ENCODE measurements around the gene PLET1.
A peak's percentile ranks its signal among the peaks of the same experiment; 100 is the strongest.
"Not testable (repeated sequence)": the region's sequence is repeated elsewhere in the genome, so short reads cannot be mapped to it uniquely, and the experiment has no call there.

PLET1 gene

GRCh38 chr11:112223754-112224532 lies 36.7 kb downstream of the PLET1 start:
- DNase-seq (ENCODE audit: insufficient read length, low spot score) (no peak), FAIRE-seq (no peak)
- TF ChIP-seq POLR2A (IDR thresholded peaks at IDR 0.05; ENCODE audit: low read depth, low read length) = no peak

GRCh38 chr11:112223121-112223520 lies 37.5 kb downstream of the PLET1 start:
- DNase-seq (ENCODE audit: insufficient read length, low spot score) (no peak), FAIRE-seq (no peak)
- TF ChIP-seq POLR2A (IDR thresholded peaks at IDR 0.05; ENCODE audit: low read depth, low read length) = no peak

GRCh38 chr11:112222303-112222702 lies 38.4 kb downstream of the PLET1 start:
- DNase-seq (ENCODE audit: insufficient read length, low spot score) = no peak
- no peak for TF ChIP-seq POLR2A (IDR thresholded peaks at IDR 0.05; ENCODE audit: low read depth, low read length)
- no peak for FAIRE-seq

GRCh38 chr11:112221274-112221835 lies 39.3 kb downstream of the PLET1 start:
- FAIRE-seq (no peak), DNase-seq (ENCODE audit: insufficient read length, low spot score) (no peak)
- no peak for TF ChIP-seq POLR2A (IDR thresholded peaks at IDR 0.05; ENCODE audit: low read depth, low read length)

GRCh38 chr11:112219476-112220232 lies 41.0 kb downstream of the PLET1 start:
- DNase-seq (ENCODE audit: insufficient read length, low spot score) (peak; percentile 33), FAIRE-seq (peak; percentile 43)
- TF ChIP-seq POLR2A (IDR thresholded peaks at IDR 0.05; ENCODE audit: low read depth, low read length) = no peak

- DNase-seq (ENCODE audit: insufficient read length, low spot score) (no peak), FAIRE-seq (no peak)
- no peak for TF ChIP-seq POLR2A (IDR thresholded peaks at IDR 0.05; ENCODE audit: low read depth, low read length)
Measured at GRCh38 chr11:112216561-112217105, 44.0 kb downstream of the PLET1 start.

- no peak for TF ChIP-seq POLR2A (IDR thresholded peaks at IDR 0.05; ENCODE audit: low read depth, low read length)
- DNase-seq (ENCODE audit: insufficient read length, low spot score) (no peak), FAIRE-seq (no peak)
Measured at GRCh38 chr11:112215621-112216020, 45.0 kb downstream of the PLET1 start.

GRCh38 chr11:112213753-112214152 lies 46.9 kb downstream of the PLET1 start:
- DNase-seq (ENCODE audit: insufficient read length, low spot score) (no peak), FAIRE-seq (no peak)
- no peak for TF ChIP-seq POLR2A (IDR thresholded peaks at IDR 0.05; ENCODE audit: low read depth, low read length)

- DNase-seq (ENCODE audit: insufficient read length, low spot score) (no peak), FAIRE-seq (no peak)
- no peak for TF ChIP-seq POLR2A (IDR thresholded peaks at IDR 0.05; ENCODE audit: low read depth, low read length)
Measured at GRCh38 chr11:112212710-112213109, 48.0 kb downstream of the PLET1 start.

- TF ChIP-seq POLR2A (IDR thresholded peaks at IDR 0.05; ENCODE audit: low read depth, low read length) = no peak
- no peak for FAIRE-seq
- DNase-seq (ENCODE audit: insufficient read length, low spot score) = no peak
Measured at GRCh38 chr11:112212290-112212689, 48.4 kb downstream of the PLET1 start.

GRCh38 chr11:112211536-112211935 lies 49.1 kb downstream of the PLET1 start:
- DNase-seq (ENCODE audit: insufficient read length, low spot score) (no peak), FAIRE-seq (no peak)
- TF ChIP-seq POLR2A (IDR thresholded peaks at IDR 0.05; ENCODE audit: low read depth, low read length) = no peak

GRCh38 chr11:112210890-112211289 lies 49.8 kb downstream of the PLET1 start:
- no peak for DNase-seq (ENCODE audit: insufficient read length, low spot score)
- TF ChIP-seq POLR2A (IDR thresholded peaks at IDR 0.05; ENCODE audit: low read depth, low read length) = no peak
- FAIRE-seq = no peak

GRCh38 chr11:112206071-112206470 lies 54.6 kb downstream of the PLET1 start:
- no peak for TF ChIP-seq POLR2A (IDR thresholded peaks at IDR 0.05; ENCODE audit: low read depth, low read length)
- no peak for DNase-seq (ENCODE audit: insufficient read length, low spot score)
- no peak for FAIRE-seq

GRCh38 chr11:112200252-112200651 lies 60.4 kb downstream of the PLET1 start:
- DNase-seq (ENCODE audit: insufficient read length, low spot score) (no peak), FAIRE-seq (no peak)
- no peak for TF ChIP-seq POLR2A (IDR thresholded peaks at IDR 0.05; ENCODE audit: low read depth, low read length)

- not testable (repeated sequence) for FAIRE-seq; DNase-seq (ENCODE audit: insufficient read length, low spot score)
Measured at GRCh38 chr11:112199101-112199500, 61.6 kb downstream of the PLET1 start.
